Nephron (organoid): ENCODE data around the gene HMCN1.

Experiments used
- H3K27ac Mint-ChIP-seq, 3 experiments: 2 replicates each; pipeline ENCODE4 v1.8.0; 2020; ENCODE audit warnings: mixed read lengths in 3 of 3, mild to moderate bottlenecking in 2 of 3, moderate library complexity in 1 of 3
- H3K27me3 Mint-ChIP-seq: 2 replicates; pipeline ENCODE4 v1.8.0; 2021; ENCODE audit warnings: low read depth, mild to moderate bottlenecking, moderate library complexity, mixed read lengths
- H3K36me3 Mint-ChIP-seq: 2 replicates; pipeline ENCODE4 v1.8.0; 2020; ENCODE audit warnings: low read depth, mixed read lengths
- H3K4me1 Mint-ChIP-seq: 2 replicates; pipeline ENCODE4 v1.8.0; 2020; ENCODE audit warnings: mixed read lengths
- H3K4me3 Mint-ChIP-seq, 3 experiments: 2 replicates each; pipeline ENCODE4 v1.8.0; 2020; ENCODE audit warnings: mild to moderate bottlenecking in 3 of 3, mixed read lengths in 3 of 3, moderate library complexity in 2 of 3
- H3K9me3 Mint-ChIP-seq: 2 replicates; pipeline ENCODE4 v1.8.0; 2020; ENCODE audit warnings: mixed read lengths
- CTCF ChIP-seq, 3 experiments: fragments of 200-600 bp; sonication (generic); IDR thresholded peaks; one replicate each; pipeline ENCODE4 v1.5.0; 2021; ENCODE audit warnings: antibody characterized with exemption in 3 of 3; ENCODE audit not compliant: unreplicated experiment in 3 of 3

Gene HMCN1

GRCh38 chr1:186195377-186195931, 461.3 kb downstream of the HMCN1 start:
- Mint-ChIP-seq H3K27ac (no peak overlapping the region), H3K4me1 (no peaks in the 10 kb centered on the region), H3K4me3 (no peak overlapping the region), H3K9me3 (no peaks in the 10 kb centered on the region), H3K36me3 (peaks cover 3% of the 10 kb centered on the region), H3K27me3 (no peaks in the 10 kb centered on the region)
- TF ChIP-seq CTCF (IDR thresholded peaks at IDR 0.05; ENCODE audit: unreplicated experiment in 3 of 3): no peak

GRCh38 chr1:186202271-186202764, 468.1 kb downstream of the HMCN1 start:
- no peak for TF ChIP-seq CTCF (IDR thresholded peaks at IDR 0.05; ENCODE audit: unreplicated experiment in 3 of 3)
- Mint-ChIP-seq H3K36me3 (no peaks in the 10 kb centered on the region), H3K27me3 (no peaks in the 10 kb centered on the region), H3K9me3 (no peaks in the 10 kb centered on the region), H3K4me3 (no peak overlapping the region), H3K27ac (no peak overlapping the region), H3K4me1 (no peaks in the 10 kb centered on the region)

GRCh38 chr1:186202776-186203175, 468.6 kb downstream of the HMCN1 start:
- H3K4me3 Mint-ChIP-seq: no peak overlapping the region
- TF ChIP-seq CTCF (IDR thresholded peaks at IDR 0.05; ENCODE audit: unreplicated experiment in 3 of 3): no peak
- no peak overlapping the region for H3K27ac Mint-ChIP-seq
- no peaks in the 10 kb centered on the region for H3K4me1 Mint-ChIP-seq
- no peaks in the 10 kb centered on the region for H3K27me3 Mint-ChIP-seq
- no peaks in the 10 kb centered on the region for H3K9me3 Mint-ChIP-seq
- no peaks in the 10 kb centered on the region for H3K36me3 Mint-ChIP-seq

- Mint-ChIP-seq H3K36me3 (no peaks in the 10 kb centered on the region), H3K27me3 (no peaks in the 10 kb centered on the region), H3K27ac (no peak overlapping the region), H3K4me1 (no peaks in the 10 kb centered on the region), H3K9me3 (no peaks in the 10 kb centered on the region), H3K4me3 (no peak overlapping the region)
- no peak for TF ChIP-seq CTCF (IDR thresholded peaks at IDR 0.05; ENCODE audit: unreplicated experiment in 3 of 3)
Observed at GRCh38 chr1:186206048-186206570, 471.9 kb downstream of the HMCN1 start.

- Mint-ChIP-seq H3K27ac (no peak overlapping the region), H3K4me3 (no peak overlapping the region), H3K9me3 (no peaks in the 10 kb centered on the region), H3K36me3 (no peaks in the 10 kb centered on the region), H3K4me1 (no peaks in the 10 kb centered on the region), H3K27me3 (no peaks in the 10 kb centered on the region)
- no peak for TF ChIP-seq CTCF (IDR thresholded peaks at IDR 0.05; ENCODE audit: unreplicated experiment in 3 of 3)
Observed at GRCh38 chr1:186207391-186208085, 473.3 kb downstream of the HMCN1 start.
